T-helper 2 cell treated with Interferon-gamma antibody and Interleukin-4, amounts not matched to agents 5 μg/mL and 100 μg/mL, for 36 hours (primary cell): ENCODE measurements around the gene VAMP5.
"Not testable (repeated sequence)": the region's sequence is repeated elsewhere in the genome, so short reads cannot be mapped to it uniquely, and the experiment has no call there.

Experiments
- DNase-seq: peaks from one replicate; pipeline ENCODE4 v3.0.0; 2021; ENCODE audit warnings: low spot score
- H3K27ac Mint-ChIP-seq: one replicate; pipeline ENCODE4 v1.8.0; 2021; ENCODE audit warnings: mild to moderate bottlenecking, mixed read lengths
- H3K27me3 Mint-ChIP-seq: one replicate; pipeline ENCODE4 v1.8.0; 2021; ENCODE audit warnings: low read depth, mixed read lengths
- H3K36me3 Mint-ChIP-seq: one replicate; pipeline ENCODE4 v1.8.0; 2021; ENCODE audit warnings: low read depth, mixed read lengths
- H3K4me1 Mint-ChIP-seq: one replicate; pipeline ENCODE4 v1.8.0; 2021; ENCODE audit warnings: low read depth, mixed read lengths
- H3K4me3 Mint-ChIP-seq: one replicate; pipeline ENCODE4 v1.8.0; 2022; ENCODE audit warnings: mild to moderate bottlenecking, moderate library complexity, mixed read lengths
- H3K9me3 Mint-ChIP-seq: one replicate; pipeline ENCODE4 v1.8.0; 2021; ENCODE audit warnings: mixed read lengths

VAMP5 gene

GRCh38 chr2:85596486-85597143 is 12.4 kb downstream of the VAMP5 start:
- Mint-ChIP-seq H3K27ac (peak overlapping the region; percentile 57), H3K4me3 (peak overlapping the region; percentile 100), H3K4me1 (peaks cover 23% of the 10 kb centered on the region), H3K9me3 (no peaks in the 10 kb centered on the region), H3K36me3 (peaks cover 12% of the 10 kb centered on the region), H3K27me3 (no peaks in the 10 kb centered on the region)
- no peak for DNase-seq

- no peak for DNase-seq
- Mint-ChIP-seq H3K27me3 (no peaks in the 10 kb centered on the region), H3K36me3 (peaks cover 12% of the 10 kb centered on the region), H3K4me3 (peak overlapping the region; percentile 100), H3K4me1 (peaks cover 25% of the 10 kb centered on the region), H3K9me3 (no peaks in the 10 kb centered on the region), H3K27ac (peak overlapping the region; percentile 57)
These were observed 13.0 kb downstream of the VAMP5 start for GRCh38 chr2:85597241-85597640.

GRCh38 chr2:85598594-85599340 is 14.5 kb downstream of the VAMP5 start:
- H3K27ac Mint-ChIP-seq = no peak overlapping the region
- H3K36me3 Mint-ChIP-seq = peaks cover 14% of the 10 kb centered on the region
- no peak overlapping the region for H3K4me3 Mint-ChIP-seq
- DNase-seq = no peak
- H3K27me3 Mint-ChIP-seq = no peaks in the 10 kb centered on the region
- peaks cover 32% of the 10 kb centered on the region for H3K4me1 Mint-ChIP-seq
- no peaks in the 10 kb centered on the region for H3K9me3 Mint-ChIP-seq

GRCh38 chr2:85599468-85600234 is 15.4 kb downstream of the VAMP5 start:
- Mint-ChIP-seq H3K4me1 (peaks cover 25% of the 10 kb centered on the region), H3K9me3 (no peaks in the 10 kb centered on the region), H3K4me3 (no peak overlapping the region), H3K27ac (no peak overlapping the region), H3K27me3 (no peaks in the 10 kb centered on the region), H3K36me3 (peaks cover 15% of the 10 kb centered on the region)
- DNase-seq = no peak

DNA sequence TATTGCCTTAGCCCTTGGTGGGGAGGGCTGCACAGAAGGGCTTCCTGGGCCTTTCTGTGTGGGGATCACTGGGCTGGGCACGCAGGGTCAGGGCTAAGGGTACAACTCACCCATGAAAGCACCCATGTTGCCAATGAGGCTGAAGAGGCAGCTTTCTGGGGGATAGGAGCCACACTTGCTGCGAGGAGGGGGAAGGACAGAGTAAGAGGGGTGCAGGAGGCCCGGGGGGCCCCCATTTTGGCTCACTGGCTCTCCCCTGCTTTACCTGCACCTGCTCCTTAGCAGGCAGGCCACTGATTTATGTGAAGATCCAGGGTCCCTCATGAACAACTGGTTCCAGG is 16.0 kb downstream of the VAMP5 start:
- H3K4me3 Mint-ChIP-seq = no peak overlapping the region
- H3K27ac Mint-ChIP-seq = no peak overlapping the region
- H3K4me1 Mint-ChIP-seq = peaks cover 23% of the 10 kb centered on the region
- no peaks in the 10 kb centered on the region for H3K27me3 Mint-ChIP-seq
- H3K9me3 Mint-ChIP-seq = no peaks in the 10 kb centered on the region
- H3K36me3 Mint-ChIP-seq = peaks cover 15% of the 10 kb centered on the region
- DNase-seq = no peak

GRCh38 chr2:85600951-85601770 is 16.9 kb downstream of the VAMP5 start:
- no peak for DNase-seq
- H3K36me3 Mint-ChIP-seq = peaks cover 11% of the 10 kb centered on the region
- no peaks in the 10 kb centered on the region for H3K27me3 Mint-ChIP-seq
- H3K9me3 Mint-ChIP-seq = no peaks in the 10 kb centered on the region
- peak overlapping the region; percentile 84 for H3K4me3 Mint-ChIP-seq
- H3K27ac Mint-ChIP-seq = peak overlapping the region; percentile 67
- H3K4me1 Mint-ChIP-seq = peaks cover 19% of the 10 kb centered on the region

- peaks cover 13% of the 10 kb centered on the region for H3K4me1 Mint-ChIP-seq
- H3K4me3 Mint-ChIP-seq = peak overlapping the region; percentile 84
- no peak for DNase-seq
- H3K27me3 Mint-ChIP-seq = no peaks in the 10 kb centered on the region
- no peaks in the 10 kb centered on the region for H3K9me3 Mint-ChIP-seq
- H3K36me3 Mint-ChIP-seq = peaks cover 10% of the 10 kb centered on the region
- H3K27ac Mint-ChIP-seq = peak overlapping the region; percentile 67
These were observed 17.7 kb downstream of the VAMP5 start for GRCh38 chr2:85601771-85602475.

DNA sequence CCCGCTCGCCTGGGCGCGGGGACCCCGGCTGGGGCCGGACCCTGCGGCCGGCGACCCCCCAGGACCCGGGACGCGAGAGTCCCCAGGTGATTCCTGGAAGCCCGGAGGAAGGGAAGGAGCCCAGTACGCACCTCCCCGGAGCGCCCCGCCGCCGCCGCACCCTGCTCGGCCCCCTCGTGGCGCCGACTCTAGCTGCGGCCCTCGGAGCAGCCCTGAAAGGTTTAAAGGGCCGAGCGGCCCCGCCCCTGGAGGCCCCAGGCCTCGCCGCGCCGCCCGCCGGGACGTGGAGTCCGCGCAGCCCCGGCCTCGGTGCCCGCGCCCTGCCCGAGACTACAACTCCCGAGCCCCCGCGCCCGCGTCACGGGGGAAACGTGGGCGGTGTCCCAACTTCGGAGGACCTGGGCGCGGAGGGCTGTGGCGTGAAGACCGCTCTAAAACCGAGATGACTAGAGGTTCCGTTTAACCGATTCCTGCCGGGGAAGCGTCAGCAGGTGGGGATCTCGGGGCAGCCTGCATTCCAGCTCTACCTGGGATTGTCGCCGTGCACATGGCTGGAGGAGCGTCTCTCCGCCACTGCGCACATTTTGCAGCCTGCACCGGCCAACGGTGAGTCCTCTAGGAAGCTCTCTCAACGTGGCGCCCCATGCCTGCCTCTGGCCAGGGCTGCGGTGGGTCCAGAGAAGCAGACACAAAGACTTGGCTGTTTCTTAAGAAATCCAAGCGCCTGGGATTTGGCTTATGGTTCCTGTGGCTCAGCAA is 18.4 kb downstream of the VAMP5 start, which contains the start of gene TMEM150A:
TSS of gene TMEM150A (minus strand) at position 223 of the 759 bp plus-strand sequence. CDS start 750 bp downstream, outside the sequence.
- H3K9me3 Mint-ChIP-seq = no peaks in the 10 kb centered on the region
- DNase-seq = peak; percentile 92
- H3K4me3 Mint-ChIP-seq = peak within 1 kb of the TSS; percentile 89
- H3K27me3 Mint-ChIP-seq = no peaks in the 10 kb centered on the region
- peak within 1 kb of the TSS; percentile 67 for H3K27ac Mint-ChIP-seq
- peaks cover 7% of the 10 kb centered on the region for H3K36me3 Mint-ChIP-seq
- peaks cover 11% of the 10 kb centered on the region for H3K4me1 Mint-ChIP-seq

- H3K9me3 Mint-ChIP-seq, DNase-seq, H3K4me3 Mint-ChIP-seq, H3K27me3 Mint-ChIP-seq, H3K27ac Mint-ChIP-seq: not testable (repeated sequence)
- Mint-ChIP-seq H3K4me1 (peaks cover 14% of the 10 kb centered on the region), H3K36me3 (peaks cover 16% of the 10 kb centered on the region)
These were observed 19.9 kb downstream of the VAMP5 start for GRCh38 chr2:85604133-85604444.

DNA sequence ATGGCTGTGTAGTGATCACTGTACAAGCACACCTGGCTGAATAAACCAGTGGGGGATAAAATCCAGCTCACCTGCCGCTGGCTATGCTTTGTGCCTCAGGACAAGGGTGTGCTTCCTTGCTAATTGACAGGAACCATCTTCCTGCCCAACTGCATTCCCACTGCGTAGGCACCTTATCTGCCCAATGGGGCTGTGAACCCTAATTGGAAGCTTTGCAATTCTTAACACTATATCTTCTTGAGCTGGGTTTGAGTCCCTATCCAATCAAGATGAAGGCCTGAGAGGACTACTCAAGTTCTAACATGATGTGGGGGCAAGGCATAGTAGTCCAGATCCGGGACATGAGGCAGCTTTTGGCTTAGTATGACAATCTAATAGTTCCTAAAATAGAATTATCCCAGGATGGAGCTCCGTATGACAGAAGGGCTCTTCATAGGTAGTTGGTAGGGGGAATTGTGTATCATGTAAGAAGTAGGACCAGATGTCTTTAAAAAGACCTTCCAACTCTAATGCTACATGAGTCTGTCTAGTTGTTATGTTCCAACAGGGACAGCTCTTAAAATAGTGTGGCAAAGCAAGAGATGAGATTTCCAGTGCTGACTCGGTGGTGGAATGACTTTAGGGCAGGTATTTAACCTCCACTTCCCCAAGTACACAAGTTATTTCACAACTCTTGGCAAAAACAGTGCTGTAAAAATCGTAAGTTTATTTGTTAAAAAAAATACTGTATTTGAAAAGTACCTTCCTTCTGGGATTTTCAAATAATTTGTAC is 20.5 kb downstream of the VAMP5 start:
- Mint-ChIP-seq H3K36me3 (peaks cover 20% of the 10 kb centered on the region), H3K27ac (no peak overlapping the region), H3K4me1 (peaks cover 18% of the 10 kb centered on the region), H3K4me3 (no peak overlapping the region), H3K27me3 (no peaks in the 10 kb centered on the region), H3K9me3 (no peaks in the 10 kb centered on the region)
- no peak for DNase-seq

DNA sequence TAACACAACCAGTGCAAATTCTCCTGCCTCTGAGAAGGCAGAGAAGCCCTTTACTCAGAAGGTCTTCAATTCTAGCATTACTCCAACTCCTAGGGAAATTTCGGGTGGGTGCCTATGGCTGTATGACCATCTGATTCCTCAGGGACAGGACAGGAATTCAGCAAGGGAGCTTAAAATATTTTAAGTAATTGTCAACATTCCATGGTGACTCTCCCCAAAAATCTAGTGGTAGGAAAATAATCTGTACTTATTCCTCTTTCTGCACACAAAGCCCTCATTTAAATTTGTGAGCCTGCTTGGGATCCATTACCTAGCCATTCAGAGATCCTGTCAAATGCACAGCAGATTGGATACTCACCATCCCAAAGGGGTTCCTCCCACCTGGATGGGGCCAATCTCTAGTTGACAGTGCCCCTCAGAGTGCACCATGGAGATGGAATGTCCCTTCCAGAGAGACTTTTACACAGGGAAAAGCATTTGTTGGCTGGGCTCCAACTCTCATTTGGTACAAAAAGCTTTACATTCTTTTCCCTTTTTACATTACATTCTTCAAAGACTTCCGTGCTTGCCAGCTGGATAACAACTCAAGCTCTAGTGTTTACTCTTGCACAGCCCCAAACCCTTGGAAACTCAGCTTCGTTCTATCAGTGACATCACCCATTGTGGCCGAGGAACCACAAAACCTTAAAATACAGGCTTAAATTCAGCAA is 21.3 kb downstream of the VAMP5 start:
- H3K9me3 Mint-ChIP-seq = no peaks in the 10 kb centered on the region
- H3K4me3 Mint-ChIP-seq = no peak overlapping the region
- no peak for DNase-seq
- no peaks in the 10 kb centered on the region for H3K27me3 Mint-ChIP-seq
- H3K27ac Mint-ChIP-seq = no peak overlapping the region
- peaks cover 25% of the 10 kb centered on the region for H3K36me3 Mint-ChIP-seq
- peaks cover 23% of the 10 kb centered on the region for H3K4me1 Mint-ChIP-seq

DNA sequence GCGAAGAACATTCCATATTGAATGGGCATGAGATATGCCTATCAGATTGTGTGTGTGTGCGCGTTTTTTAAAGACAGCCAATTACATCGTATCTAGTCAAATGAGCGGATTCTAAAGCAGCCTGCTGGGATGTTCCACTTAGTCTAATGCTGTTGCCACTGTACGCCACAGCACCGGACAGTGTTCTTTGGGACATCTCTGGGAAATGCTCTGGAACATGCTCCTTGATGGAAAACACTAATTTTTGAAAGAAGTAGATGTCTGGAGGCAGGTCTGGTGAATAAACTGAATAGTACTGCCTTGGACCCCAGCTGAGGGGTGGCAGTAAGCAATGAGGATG is 21.9 kb downstream of the VAMP5 start:
- peaks cover 23% of the 10 kb centered on the region for H3K4me1 Mint-ChIP-seq
- DNase-seq = no peak
- no peaks in the 10 kb centered on the region for H3K27me3 Mint-ChIP-seq
- H3K4me3 Mint-ChIP-seq = no peak overlapping the region
- H3K9me3 Mint-ChIP-seq = no peaks in the 10 kb centered on the region
- H3K36me3 Mint-ChIP-seq = peaks cover 25% of the 10 kb centered on the region
- H3K27ac Mint-ChIP-seq = no peak overlapping the region
